ENCODE measurements around the gene SLX1A. TPM values are rescaled to one million over a fixed set of nuclear protein-coding genes. Genes with fewer than 3 reads are reported as not detected.

SLX1A gene
- total RNA-seq, 1 experiment from 2014 or later, result 53.2 TPM

GRCh38 chr16:30151091-30151490 is 42.6 kb upstream of the SLX1A start (continued):
- TF ChIP-seq GABPB1 (CRISPR knock-in tag; IDR thresholded peaks at IDR 0.05), result no peak
- no peak for TF ChIP-seq ZNF425 (CRISPR knock-in tag; conservative IDR thresholded peaks at IDR 0.05)
- TF ChIP-seq ZNF396 (CRISPR knock-in tag; IDR thresholded peaks at IDR 0.05; ENCODE audit: borderline replicate concordance), result no peak

- ATAC-seq, result no peak
- Mint-ChIP-seq H3K4me1 (no peaks in the 10 kb centered on the region), H3K4me3 (no peak overlapping the region), H3K9me3 (peaks cover 15% of the 10 kb centered on the region), H3K27me3 (ENCODE audit: low read depth) (peaks cover 32% of the 10 kb centered on the region), H3K36me3 (no peaks in the 10 kb centered on the region; the same call in 1 of the 2 replicates), H3K27ac (no peak overlapping the region)
- ChIA-PET POLR2A (interaction anchor here (0.6 kb wide), 1 partner anchor 315 kb away, joined by 3 read pairs; no protein-coding TSS in a partner anchor), CTCF (interaction anchor here (1.4 kb wide), 1 partner anchor 40 kb away, joined by 6 read pairs; no protein-coding TSS in a partner anchor)
- TF ChIP-seq OVOL2 (CRISPR knock-in tag; IDR thresholded peaks at IDR 0.05; ENCODE audit: borderline replicate concordance) (no peak), ZNF425 (CRISPR knock-in tag; conservative IDR thresholded peaks at IDR 0.05) (no peak), NFYB (CRISPR knock-in tag; conservative IDR thresholded peaks at IDR 0.05; ENCODE audit: low read depth) (no peak), ZBTB43 (CRISPR knock-in tag; IDR thresholded peaks at IDR 0.05) (no peak), ZNF219 (CRISPR knock-in tag; IDR thresholded peaks at IDR 0.05; ENCODE audit: borderline replicate concordance) (no peak), ELF4 (CRISPR knock-in tag; IDR thresholded peaks at IDR 0.05; ENCODE audit: low read depth) (no peak), E2F5 (CRISPR knock-in tag; IDR thresholded peaks at IDR 0.05) (no peak), MYBL2 (CRISPR knock-in tag; IDR thresholded peaks at IDR 0.05) (no peak), MAX (CRISPR knock-in tag; IDR thresholded peaks at IDR 0.05) (no peak), NFATC4 (CRISPR knock-in tag; IDR thresholded peaks at IDR 0.05) (no peak), HMGXB4 (CRISPR knock-in tag; IDR thresholded peaks at IDR 0.05) (no peak), FOXP1 (CRISPR knock-in tag; IDR thresholded peaks at IDR 0.05; ENCODE audit: borderline replicate concordance) (no peak), CBFB (CRISPR knock-in tag; IDR thresholded peaks at IDR 0.05; ENCODE audit: low read depth) (no peak), SMAD3 (CRISPR knock-in tag; IDR thresholded peaks at IDR 0.05; ENCODE audit: borderline replicate concordance) (no peak), HMGA2 (CRISPR knock-in tag; IDR thresholded peaks at IDR 0.05) (no peak)
- no peak for DNase-seq (ENCODE audit: low spot score)
Measured at GRCh38 chr16:30152517-30152916, 41.2 kb upstream of the SLX1A start.
